Endothelial cell of umbilical vein (primary cell): ENCODE data around the gene DPH1. TPM values are rescaled to one million over a fixed set of nuclear protein-coding genes. Genes with fewer than 3 reads are reported as not detected.

Experiments used
- BruUV-seq: library from RNA; stranded (reverse); fragments of 400-500 nt; replicated peaks from 2 replicates; lab custom pipeline; 2021; lab: Mats Ljungman, UMichigan
- CTCF ChIA-PET: fragments of 300-600, 350-600 bp; sonication (Branson Sonifier 250); formaldehyde crosslinking; loops from one replicate; lab custom pipeline; 2021; ENCODE audit warnings: antibody characterized with exemption, inconsistent platforms; lab: Charles Lee
- POLR2A ChIA-PET: fragments of 300-600, 350-600 bp; sonication (Branson Sonifier 250); formaldehyde crosslinking; loops from one replicate; lab custom pipeline; 2021; ENCODE audit warnings: antibody characterized with exemption, inconsistent platforms; lab: Charles Lee
- DNase-seq: peaks from one replicate; pipeline ENCODE4 v3.0.0-alpha.2; 2011; ENCODE audit warnings: low read depth, low spot score
- FAIRE-seq: peaks from 2 replicates; lab custom pipeline; 2011; peaks lifted over from hg19 to GRCh38; lab: Jason Lieb, UNC
- H2AFZ ChIP-seq: 2 replicates; pipeline ENCODE4 v1.6.0; 2012; ENCODE audit warnings: low read depth, low read length, control low read depth, inconsistent platforms
- H3K27ac ChIP-seq: 2 replicates; pipeline ENCODE4 v1.5.1; 2011; ENCODE audit warnings: low read depth, mild to moderate bottlenecking, control low read depth, low read length, moderate library complexity; ENCODE audit not compliant: insufficient read depth
- H3K27me3 ChIP-seq, 2 experiments: 2 replicates each; pipeline versions ENCODE4 v1.6.0 to v1.6.1; 2011; ENCODE audit warnings: low read length in 2 of 2, mixed read lengths in 1 of 2; ENCODE audit not compliant: control insufficient read depth in 2 of 2, insufficient read depth in 2 of 2
- H3K36me3 ChIP-seq, 2 experiments: 2 replicates in 1 of 2; 3 replicates in 1 of 2; pipeline ENCODE4 v1.5.1; 2011; ENCODE audit warnings: low read length in 2 of 2, mild to moderate bottlenecking in 1 of 2, moderate library complexity in 1 of 2; ENCODE audit not compliant: control insufficient read depth in 2 of 2, insufficient read depth in 2 of 2; ENCODE audit errors: extremely low read depth in 1 of 2
- H3K4me1 ChIP-seq: 3 replicates; pipeline ENCODE4 v1.5.1; 2011; ENCODE audit warnings: mild to moderate bottlenecking, low read length; ENCODE audit not compliant: control insufficient read depth, insufficient read depth; ENCODE audit errors: extremely low read depth
- H3K4me2 ChIP-seq: 2 replicates; pipeline ENCODE4 v1.6.1; 2011; ENCODE audit warnings: low read length, control low read depth, mixed read lengths; ENCODE audit not compliant: insufficient read depth
- H3K4me3 ChIP-seq, 3 experiments: fragments of 200-600 bp in 1 of 3; sonication (generic), shearing (Covaris generic) in 1 of 3; replicated peaks in 1 of 3; 2 replicates each; pipeline ENCODE4 v1.5.1; 2011 to 2016; ENCODE audit warnings: control low read depth in 3 of 3, low read length in 3 of 3, mild to moderate bottlenecking in 2 of 3, inconsistent platforms in 1 of 3, low read depth in 1 of 3, moderate library complexity in 1 of 3; ENCODE audit not compliant: insufficient read depth in 1 of 3
- H3K79me2 ChIP-seq: 2 replicates; pipeline ENCODE4 v1.6.0; 2012; ENCODE audit warnings: low read length, inconsistent platforms; ENCODE audit not compliant: control insufficient read depth, insufficient read depth
- H3K9ac ChIP-seq: replicated peaks from 2 replicates; pipeline ENCODE3; 2011; ENCODE audit warnings: low read length, control low read depth; ENCODE audit not compliant: insufficient read depth; ENCODE audit errors: extremely low read depth
- H3K9me1 ChIP-seq: replicated peaks from 3 replicates; pipeline ENCODE4 v1.6.0; 2011; ENCODE audit warnings: mild to moderate bottlenecking, low read length; ENCODE audit not compliant: control insufficient read depth, insufficient read depth; ENCODE audit errors: extremely low read depth
- H3K9me3 ChIP-seq: replicated peaks from 2 replicates; pipeline ENCODE4 v1.5.1; 2012; ENCODE audit warnings: low read length, inconsistent platforms; ENCODE audit not compliant: control insufficient read depth, insufficient read depth
- H4K20me1 ChIP-seq: replicated peaks from 2 replicates; pipeline ENCODE3; 2011; ENCODE audit warnings: mild to moderate bottlenecking, low read length; ENCODE audit not compliant: control insufficient read depth, insufficient read depth; ENCODE audit errors: extremely low read depth
- CTCF ChIP-seq, 2 donors: IDR thresholded peaks; 1 replicate in 1 of 2; 2 replicates in 1 of 2; pipeline ENCODE4 v1.5.1; 2011; ENCODE audit warnings: low read length in 2 of 2, mild to moderate bottlenecking in 2 of 2, moderate library complexity in 2 of 2, control low read depth in 1 of 2, inconsistent platforms in 1 of 2, low read depth in 1 of 2; ENCODE audit not compliant: insufficient read depth in 1 of 2; ENCODE audit errors: extremely low read depth in 1 of 2
- EZH2 ChIP-seq: IDR thresholded peaks from 2 replicates; pipeline ENCODE4 v1.6.1; 2012; ENCODE audit warnings: borderline replicate concordance, low read depth, mild to moderate bottlenecking, moderate library complexity, low read length, inconsistent platforms; ENCODE audit not compliant: severe bottlenecking
- FOS ChIP-seq: IDR thresholded peaks from 2 replicates; pipeline ENCODE4 v1.6.1; 2011; ENCODE audit warnings: mild to moderate bottlenecking, low read length, moderate library complexity, borderline replicate concordance; ENCODE audit not compliant: insufficient read depth
- GATA2 ChIP-seq: IDR thresholded peaks from 2 replicates; pipeline ENCODE4 v1.7.0; 2011; ENCODE audit warnings: low read depth, mild to moderate bottlenecking, moderate library complexity, mixed read lengths, low read length; ENCODE audit not compliant: insufficient read length, insufficient read depth
- JUN ChIP-seq: IDR thresholded peaks from 2 replicates; pipeline ENCODE4 v1.6.1; 2011; ENCODE audit warnings: borderline replicate concordance, low read depth; ENCODE audit not compliant: insufficient read length, insufficient read depth
- MAX ChIP-seq: IDR thresholded peaks from 2 replicates; pipeline ENCODE4 v1.6.1; 2011; ENCODE audit not compliant: insufficient read depth, insufficient read length
- MYC ChIP-seq: IDR thresholded peaks from one replicate; pipeline ENCODE4 v1.6.1; 2011; ENCODE audit warnings: mild to moderate bottlenecking, low read depth, low read length
- POLR2A ChIP-seq: IDR thresholded peaks from 2 replicates; pipeline ENCODE4 v1.6.1; 2012; ENCODE audit warnings: low read depth, mild to moderate bottlenecking, control low read depth, low read length
- POLR2AphosphoS5 ChIP-seq: IDR thresholded peaks from 2 replicates; pipeline ENCODE4 v1.6.1; 2012; ENCODE audit warnings: low read depth, mild to moderate bottlenecking, control low read depth, low read length, moderate library complexity; ENCODE audit not compliant: insufficient read depth
- dilution Hi-C: fragments of 300-500 bp; cut with MboI; formaldehyde crosslinking; loops from one replicate; pipeline ENCODE4 v1.15.0; 2019; ENCODE audit warnings: low sequenced_read_pairs; ENCODE audit not compliant: extremely low pct_ligation_motif_present
- intact Hi-C: fragments of 100-400 bp; cut with micrococcal nuclease; formaldehyde crosslinking; loops from one replicate; pipeline ENCODE4 v1.10.0; 2022
- polyA plus RNA-seq, 4 experiments: library from polyadenylated mRNA; depleted of rRNA in 3 of 4; stranded (reverse) in 3 of 4; unstranded in 1 of 4; fragments of >200 nt; gene quantifications; 2 replicates each; pipeline versions ENCODE4 v1.2.1 to v1.2.3, GENCODE V29; 2011 to 2012; ENCODE audit warnings: missing spikeins in 1 of 4
- total RNA-seq: library from RNA; stranded (reverse); gene quantifications from 2 replicates; pipeline ENCODE4 v1.2.3, GENCODE V29; 2021

DPH1 gene
- total and polyA plus RNA-seq, 2 donors (not counting 3 experiments of a cell fraction or from before 2014, with no cell fraction given) = 37.8 to 45.6 TPM

- no peak overlapping the region for H3K4me2 ChIP-seq
- no peak for TF ChIP-seq MYC
- no peak for TF ChIP-seq FOS
- no peak for TF ChIP-seq CTCF (IDR thresholded peaks at IDR 0.05; ENCODE audit: extremely low read depth in 1 of 2, insufficient read depth in 1 of 2, low read depth in 1 of 2, low read length in 2 of 2)
- TF ChIP-seq POLR2A = no peak
- no peak for TF ChIP-seq EZH2
- no peak for TF ChIP-seq MAX
- no peak for TF ChIP-seq JUN
- no peak for TF ChIP-seq GATA2
- no peak for TF ChIP-seq POLR2AphosphoS5
- no peak overlapping the region for H3K27ac ChIP-seq
- peaks cover 18% of the 10 kb centered on the region for H3K4me1 ChIP-seq
- no peaks in the 10 kb centered on the region for H3K9me1 ChIP-seq
- no peaks in the 10 kb centered on the region for H3K79me2 ChIP-seq
- intact Hi-C loops (no loop called here), dilution Hi-C loops (no loop called here)
- ChIA-PET POLR2A (interaction anchor here (0.6 kb wide), 1 partner anchor 109 kb away, joined by 4 read pairs; no protein-coding TSS in a partner anchor), CTCF (interaction anchor here (9.5 kb wide), 1 partner anchor 113 kb away, joined by 270 read pairs; no protein-coding TSS in a partner anchor)
- FAIRE-seq = no peak
- H3K4me3 ChIP-seq = no peak overlapping the region
- H3K27me3 ChIP-seq = peaks cover 35 to 38% of the 10 kb centered on the region in 2 experiments
- DNase-seq = no peak
- no peak overlapping the region for H2AFZ ChIP-seq
- no peaks in the 10 kb centered on the region for H4K20me1 ChIP-seq
- no peaks in the 10 kb centered on the region for H3K36me3 ChIP-seq
- no peak overlapping the region for H3K9ac ChIP-seq
- H3K9me3 ChIP-seq = no peaks in the 10 kb centered on the region
- BruUV-seq = no TSS peak
These were observed 6.7 kb upstream of the DPH1 start for GRCh38 chr17:2023256-2023655.
